GM19023 (cell line): ENCODE measurements around the gene NGDN.

Source experiments
- ATAC-seq: cut with Tn5 transposase; IDR thresholded peaks from one replicate; pipeline ENCODE4 v1.9.1; 2021; ENCODE audit warnings: mild to moderate bottlenecking, moderate library complexity; ENCODE audit not compliant: unreplicated experiment

NGDN gene

GRCh38 chr14:23468704-23469126, 788 bp upstream of the NGDN start:
- no peak for ATAC-seq

- ATAC-seq, result peak; percentile 12
Observed at GRCh38 chr14:23469906-23470403, 452 bp downstream of the NGDN start.

- no peak for ATAC-seq
Observed at GRCh38 chr14:23470947-23471346, 1.4 kb downstream of the NGDN start.

- ATAC-seq, result no peak
Observed at GRCh38 chr14:23478109-23478759, 8.7 kb downstream of the NGDN start.

- no peak for ATAC-seq
Observed at GRCh38 chr14:23481362-23481970, 12.0 kb downstream of the NGDN start.

- ATAC-seq, result no peak
Observed at GRCh38 chr14:23481979-23482822, 12.7 kb downstream of the NGDN start.

- ATAC-seq, result no peak
Observed at GRCh38 chr14:23482823-23483148, 13.3 kb downstream of the NGDN start.

GRCh38 chr14:23483236-23483854, 13.8 kb downstream of the NGDN start:
- no peak for ATAC-seq

- ATAC-seq, result no peak
Observed at GRCh38 chr14:23485326-23485725, 15.8 kb downstream of the NGDN start.

- no peak for ATAC-seq
Observed at GRCh38 chr14:23486036-23486435, 16.5 kb downstream of the NGDN start.

- no peak for ATAC-seq
Observed at GRCh38 chr14:23487216-23487615, 17.7 kb downstream of the NGDN start.

GRCh38 chr14:23492618-23493272, 23.2 kb downstream of the NGDN start:
- ATAC-seq, result no peak

- ATAC-seq, result no peak
Observed at GRCh38 chr14:23494223-23494622, 24.7 kb downstream of the NGDN start.

GRCh38 chr14:23512156-23512555, 42.7 kb downstream of the NGDN start:
- ATAC-seq, result no peak

- ATAC-seq, result no peak
Observed at GRCh38 chr14:23513005-23513817, 43.7 kb downstream of the NGDN start.

- no peak for ATAC-seq
Observed at GRCh38 chr14:23513818-23514643, 44.5 kb downstream of the NGDN start.

- ATAC-seq, result no peak
Observed at GRCh38 chr14:23514644-23514957, 45.1 kb downstream of the NGDN start.

- ATAC-seq, result no peak
Observed at GRCh38 chr14:23517650-23518326, 48.3 kb downstream of the NGDN start.

GRCh38 chr14:23518709-23519108, 49.2 kb downstream of the NGDN start:
- ATAC-seq, result no peak
